HepG2 (cell line): ENCODE data around the gene TRAPPC12. TPM values are rescaled to one million over a fixed set of nuclear protein-coding genes. Genes with fewer than 3 reads are reported as not detected.

Source experiments
- CEBPB ChIP-seq: IDR thresholded peaks from 2 replicates; pipeline ENCODE4 v1.6.1; 2011; ENCODE audit warnings: low read depth, low read length, improper control_type of control experiment, borderline replicate concordance
- FIP1L1 ChIP-seq: fragments of 200-400 bp; formaldehyde crosslinking; IDR thresholded peaks from 2 replicates; pipeline ENCODE4 v1.6.1; 2018; ENCODE audit warnings: low read depth, mild to moderate bottlenecking, low read length, moderate library complexity, borderline replicate concordance; ENCODE audit not compliant: insufficient read depth
- HES4 ChIP-seq: sonication (generic); formaldehyde crosslinking; IDR thresholded peaks from 2 replicates; pipeline ENCODE4 v1.9.0; 2021; ENCODE audit warnings: mild to moderate bottlenecking, missing genetic modification reagents, borderline replicate concordance
- IRX3 ChIP-seq: sonication (generic); formaldehyde crosslinking; IDR thresholded peaks from 2 replicates; pipeline ENCODE4 v1.8.1; 2023; ENCODE audit warnings: mild to moderate bottlenecking, low read depth, missing genetic modification reagents, borderline replicate concordance
- MED1 ChIP-seq: sonication (generic); formaldehyde crosslinking; IDR thresholded peaks from 2 replicates; pipeline ENCODE4 v1.4.0; 2020; ENCODE audit warnings: missing genetic modification reagents
- MTF1 ChIP-seq: sonication (generic); formaldehyde crosslinking; IDR thresholded peaks from 2 replicates; pipeline ENCODE4 v1.5.0; 2020; ENCODE audit warnings: missing genetic modification reagents
- NFE2L1 ChIP-seq: sonication (generic); formaldehyde crosslinking; IDR thresholded peaks from 2 replicates; pipeline ENCODE4 v1.4.0; 2020; ENCODE audit warnings: missing genetic modification reagents, mild to moderate bottlenecking, borderline replicate concordance
- NONO ChIP-seq, 2 experiments: fragments of 450-650 bp in 1 of 2; sonication (generic) in 1 of 2; formaldehyde crosslinking in 1 of 2; IDR thresholded peaks in 1 of 2; conservative IDR thresholded peaks in 1 of 2; 2 replicates each; pipeline versions ENCODE4 v1.6.1 to v1.8.0; 2017 to 2022; ENCODE audit warnings: mild to moderate bottlenecking in 1 of 2, missing genetic modification reagents in 1 of 2, moderate library complexity in 1 of 2
- NRL ChIP-seq: sonication (generic); formaldehyde crosslinking; IDR thresholded peaks from 2 replicates; pipeline ENCODE4 v1.5.0; 2020; ENCODE audit warnings: missing genetic modification reagents, mild to moderate bottlenecking, moderate library complexity, borderline replicate concordance
- PHF20 ChIP-seq: sonication (generic); formaldehyde crosslinking; IDR thresholded peaks from 2 replicates; pipeline ENCODE4 v1.5.0; 2020; ENCODE audit warnings: mild to moderate bottlenecking, missing genetic modification reagents
- RBFOX2 ChIP-seq: fragments of 200-400 bp; formaldehyde crosslinking; IDR thresholded peaks from 2 replicates; pipeline ENCODE4 v1.6.1; 2017; ENCODE audit warnings: low read depth, mild to moderate bottlenecking, low read length
- SRSF4 ChIP-seq: fragments of 200-400 bp; formaldehyde crosslinking; IDR thresholded peaks from one replicate; pipeline ENCODE4 v1.6.1; 2018; ENCODE audit warnings: mild to moderate bottlenecking, low read depth, low read length, moderate library complexity; ENCODE audit not compliant: poor library complexity, severe bottlenecking
- TBX2 ChIP-seq: sonication (generic); formaldehyde crosslinking; IDR thresholded peaks from 2 replicates; pipeline ENCODE4 v1.5.0; 2020; ENCODE audit warnings: missing genetic modification reagents, mild to moderate bottlenecking, borderline replicate concordance
- THRA ChIP-seq: sonication (generic); formaldehyde crosslinking; IDR thresholded peaks from 2 replicates; pipeline ENCODE4 v1.4.0; 2020; ENCODE audit warnings: missing genetic modification reagents, borderline replicate concordance
- ZFP90 ChIP-seq: sonication (generic); formaldehyde crosslinking; IDR thresholded peaks from 2 replicates; pipeline ENCODE4 v1.8.0; 2022; ENCODE audit warnings: missing genetic modification reagents, mild to moderate bottlenecking, inconsistent platforms, borderline replicate concordance
- ZNF207 ChIP-seq: fragments of 450-650 bp; IDR thresholded peaks from 2 replicates; pipeline ENCODE4 v1.6.1; 2016; ENCODE audit warnings: antibody characterized with exemption, borderline replicate concordance
- ZNF335 ChIP-seq: sonication (generic); formaldehyde crosslinking; IDR thresholded peaks from 2 replicates; pipeline ENCODE4 v1.4.0; 2020; ENCODE audit warnings: missing genetic modification reagents
- ZNF550 ChIP-seq: sonication (generic); formaldehyde crosslinking; IDR thresholded peaks from 2 replicates; pipeline ENCODE4 v1.4.0; 2020; ENCODE audit warnings: mild to moderate bottlenecking, missing genetic modification reagents, borderline replicate concordance
- ZNF552 ChIP-seq: sonication (generic); formaldehyde crosslinking; IDR thresholded peaks from 2 replicates; pipeline ENCODE4 v1.9.0; 2022; ENCODE audit warnings: missing genetic modification reagents, mild to moderate bottlenecking, borderline replicate concordance
- ZNF615 ChIP-seq: sonication (generic); formaldehyde crosslinking; IDR thresholded peaks from 2 replicates; pipeline ENCODE4 v1.5.0; 2020; ENCODE audit warnings: mild to moderate bottlenecking, missing genetic modification reagents, borderline replicate concordance
- ZNF780A ChIP-seq: sonication (generic); formaldehyde crosslinking; IDR thresholded peaks from 2 replicates; pipeline ENCODE4 v1.8.0; 2022; ENCODE audit warnings: mild to moderate bottlenecking, missing genetic modification reagents, moderate library complexity
- polyA plus RNA-seq, 8 experiments: library from polyadenylated mRNA; depleted of rRNA in 3 of 8; stranded (reverse) in 7 of 8; unstranded in 1 of 8; fragments of >200 nt; fragmentation: Illumina TruSeq in 4 of 8; extraction: Trizol in 4 of 8; gene quantifications; 2 replicates each; pipeline versions ENCODE4 v1.2.1 to v1.2.3, GENCODE V29; 2011 to 2016; ENCODE audit warnings: low read depth in 4 of 8, missing spikeins in 1 of 8, mixed read lengths in 1 of 8; ENCODE audit not compliant: insufficient read depth in 1 of 8
- total RNA-seq, 5 experiments: library from RNA; depleted of rRNA; stranded (reverse); fragments of >200 nt; fragmentation: Illumina TruSeq; extraction: Trizol; gene quantifications; 2 replicates each; pipeline ENCODE4 v1.2.3, GENCODE V29; 2016; ENCODE audit warnings: low read depth in 1 of 5
- TF ChIP-seq, protein P1 (sequence below): sonication (generic); formaldehyde crosslinking; IDR thresholded peaks from 2 replicates; pipeline ENCODE4 v1.8.0; 2022; ENCODE audit warnings: mild to moderate bottlenecking, missing genetic modification reagents, borderline replicate concordance
- TF ChIP-seq, protein P2 (sequence below), 2 experiments: sonication (generic) in 1 of 2; formaldehyde crosslinking in 1 of 2; IDR thresholded peaks; 2 replicates each; pipeline versions ENCODE4 v1.4.0 to v1.6.1; 2018 to 2020; ENCODE audit warnings: missing genetic modification reagents in 2 of 2, borderline replicate concordance in 1 of 2, low read depth in 1 of 2, mild to moderate bottlenecking in 1 of 2, missing biosample characterization in 1 of 2

Gene TRAPPC12
- total and polyA plus RNA-seq, 2 of the 13 experiments (the other 11 are each of a cell fraction or from before 2014, with no cell fraction given): 46.4 to 97.7 TPM

DNA sequence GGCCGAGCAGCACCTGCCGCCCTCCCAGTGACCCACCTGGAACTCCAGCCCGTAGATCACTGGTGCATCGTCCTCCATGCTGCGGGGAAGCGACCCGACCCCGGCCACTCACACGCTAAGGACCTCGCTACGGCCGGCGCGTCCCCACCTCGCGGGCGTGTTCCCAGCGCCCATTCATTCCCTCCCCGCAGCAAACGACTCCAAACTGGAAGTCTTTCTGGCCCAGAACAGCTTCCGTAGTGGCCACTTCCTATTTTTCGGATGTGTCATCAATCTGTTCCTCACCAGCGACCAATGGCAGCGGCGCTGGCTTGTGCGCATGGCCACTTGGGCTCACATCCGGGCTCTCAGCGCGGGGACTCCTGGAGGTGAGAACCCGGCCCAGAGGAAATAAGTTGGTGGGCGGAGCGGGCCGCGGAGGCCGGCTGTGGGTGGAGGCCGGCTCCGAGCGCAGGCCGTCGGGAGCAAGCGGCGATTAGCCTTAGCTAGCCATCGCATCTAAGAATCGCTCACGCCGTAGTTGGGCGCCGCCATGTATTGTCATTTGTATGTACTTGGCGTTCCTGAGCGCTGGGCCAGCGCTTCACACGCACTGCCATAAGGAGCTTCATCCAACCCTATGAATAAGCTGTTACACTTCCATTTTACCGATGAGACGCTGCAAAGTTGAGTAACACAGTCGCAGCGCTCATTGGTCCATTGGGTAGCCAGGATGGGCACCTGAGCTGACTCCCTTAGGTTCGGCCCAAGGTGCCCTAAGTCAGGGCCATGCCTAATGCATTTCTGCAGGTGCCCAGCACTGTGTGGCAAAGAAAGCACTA lies 1.7 kb upstream of the TRAPPC12 start, which contains the start of gene EIPR1 (continued):
- TF ChIP-seq THRA (CRISPR knock-in tag): peak; percentile 16; the same call in 1 of the 2 replicates
- TF ChIP-seq ZFP90 (CRISPR knock-in tag): peak; percentile 19
- TF ChIP-seq RBFOX2: peak; percentile 93
- TF ChIP-seq SRSF4: no peak
- TF ChIP-seq NONO (IDR thresholded peaks at IDR 0.05): no peak
- peak; percentile 98 for TF ChIP-seq NONO (CRISPR knock-in tag; conservative IDR thresholded peaks at IDR 0.05)
- TF ChIP-seq IRX3 (CRISPR knock-in tag): peak; percentile 95; the same call in 1 of the 2 replicates
- no peak for TF ChIP-seq ZNF207
- TF ChIP-seq FIP1L1: peak; percentile 66; the same call in 1 of the 2 replicates
- TF ChIP-seq, protein P1, sequence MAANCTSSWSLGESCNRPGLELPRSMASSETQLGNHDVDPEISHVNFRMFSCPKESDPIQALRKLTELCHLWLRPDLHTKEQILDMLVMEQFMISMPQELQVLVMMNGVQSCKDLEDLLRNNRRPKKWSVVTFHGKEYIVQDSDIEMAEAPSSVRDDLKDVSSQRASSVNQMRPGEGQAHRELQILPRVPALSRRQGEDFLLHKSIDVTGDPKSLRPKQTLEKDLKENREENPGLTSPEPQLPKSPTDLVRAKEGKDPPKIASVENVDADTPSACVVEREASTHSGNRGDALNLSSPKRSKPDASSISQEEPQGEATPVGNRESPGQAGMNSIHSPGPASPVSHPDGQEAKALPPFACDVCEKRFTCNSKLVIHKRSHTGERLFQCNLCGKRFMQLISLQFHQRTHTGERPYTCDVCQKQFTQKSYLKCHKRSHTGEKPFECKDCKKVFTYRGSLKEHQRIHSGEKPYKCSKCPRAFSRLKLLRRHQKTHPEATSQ (CRISPR knock-in tag): peak; percentile 91; the same call in 1 of the 2 replicates
- TF ChIP-seq MED1 (CRISPR knock-in tag): peak; percentile 79
- TF ChIP-seq, protein P2, sequence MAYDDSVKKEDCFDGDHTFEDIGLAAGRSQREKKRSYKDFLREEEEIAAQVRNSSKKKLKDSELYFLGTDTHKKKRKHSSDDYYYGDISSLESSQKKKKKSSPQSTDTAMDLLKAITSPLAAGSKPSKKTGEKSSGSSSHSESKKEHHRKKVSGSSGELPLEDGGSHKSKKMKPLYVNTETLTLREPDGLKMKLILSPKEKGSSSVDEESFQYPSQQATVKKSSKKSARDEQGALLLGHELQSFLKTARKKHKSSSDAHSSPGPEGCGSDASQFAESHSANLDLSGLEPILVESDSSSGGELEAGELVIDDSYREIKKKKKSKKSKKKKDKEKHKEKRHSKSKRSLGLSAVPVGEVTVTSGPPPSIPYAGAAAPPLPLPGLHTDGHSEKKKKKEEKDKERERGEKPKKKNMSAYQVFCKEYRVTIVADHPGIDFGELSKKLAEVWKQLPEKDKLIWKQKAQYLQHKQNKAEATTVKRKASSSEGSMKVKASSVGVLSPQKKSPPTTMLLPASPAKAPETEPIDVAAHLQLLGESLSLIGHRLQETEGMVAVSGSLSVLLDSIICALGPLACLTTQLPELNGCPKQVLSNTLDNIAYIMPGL (CRISPR knock-in tag; IDR thresholded peaks at IDR 0.05; ENCODE audit: borderline replicate concordance in 1 of 2, low read depth in 1 of 2): peak; percentile 88 to 93; a peak in 3 of 4 replicates
- TF ChIP-seq PHF20: peak; percentile 99
- TF ChIP-seq CEBPB: peak; percentile 66; the same call in 1 of the 2 replicates
- peak; percentile 73; the same call in 1 of the 2 replicates for TF ChIP-seq NRL (CRISPR knock-in tag)
- TF ChIP-seq HES4 (CRISPR knock-in tag): 0 out of 2 replicates have a peak, but pooled peaks have one; percentile 24
- TF ChIP-seq MTF1 (CRISPR knock-in tag): no peak
- TF ChIP-seq TBX2 (CRISPR knock-in tag): peak; percentile 97
- 0 out of 2 replicates have a peak, but pooled peaks have one; percentile 46 for TF ChIP-seq NFE2L1 (CRISPR knock-in tag)
- TF ChIP-seq ZNF780A (CRISPR knock-in tag): peak; percentile 75; the same call in 1 of the 2 replicates
- TF ChIP-seq ZNF335 (CRISPR knock-in tag): peak; percentile 91
- 0 out of 2 replicates have a peak, but pooled peaks have one; percentile 62 for TF ChIP-seq ZNF552
- 0 out of 2 replicates have a peak, but pooled peaks have one; percentile 79 for TF ChIP-seq ZNF615 (CRISPR knock-in tag)
- TF ChIP-seq ZNF550 (CRISPR knock-in tag): no peak
